Thyroid gland (tissue), 4 donors: ENCODE measurements around the gene PPP2CA.

Experiments
- CTCF ChIP-seq, 6 experiments: fragments of 200-600 bp in 3 of 6; fragments of 450-650 bp in 3 of 6; sonication (generic) in 3 of 6; IDR thresholded peaks; one replicate each; pipeline ENCODE4 v1.5.1; 2016 to 2019; ENCODE audit warnings: antibody characterized with exemption in 6 of 6, mild to moderate bottlenecking in 2 of 6, inconsistent platforms in 1 of 6, moderate library complexity in 1 of 6
- POLR2A ChIP-seq, 2 donors: fragments of 450-650 bp; IDR thresholded peaks; one replicate each; pipeline ENCODE4 v1.6.1; 2017; ENCODE audit warnings: antibody characterized with exemption in 2 of 2, mild to moderate bottlenecking in 2 of 2, moderate library complexity in 1 of 2

DNA sequence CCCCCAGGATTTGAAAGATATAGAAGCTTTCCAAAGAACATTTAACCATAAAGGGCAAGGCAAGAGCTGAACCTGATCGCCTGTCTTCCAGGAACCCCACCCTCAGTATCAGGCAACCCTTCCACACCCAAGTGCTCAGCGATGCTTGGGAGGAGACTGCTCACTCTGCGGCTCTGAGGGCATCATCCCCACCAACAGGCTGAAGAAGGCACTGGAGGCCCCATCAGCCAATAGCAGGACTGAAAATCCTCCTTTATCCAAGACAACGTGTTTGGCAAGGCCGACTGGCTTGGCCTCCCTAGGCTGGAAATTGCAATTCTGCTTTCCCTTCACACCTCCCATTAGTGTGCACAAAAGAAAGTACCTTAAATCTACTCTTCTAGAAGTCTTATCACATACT lies 1.4 kb upstream of the PPP2CA start:
- TF ChIP-seq CTCF (IDR thresholded peaks at IDR 0.05) (peak in 1 of 6 experiments; percentile 7), POLR2A (IDR thresholded peaks at IDR 0.05) (no peak)
